Transverse colon (tissue), 4 donors: ENCODE results near the gene AP1S1. TPM values are rescaled to one million over a fixed set of nuclear protein-coding genes. Genes with fewer than 3 reads are reported as not detected.

Experiments
- DNase-seq: peaks from one replicate; pipeline ENCODE4 v3.0.0-alpha.2; 2019
- H3K27ac ChIP-seq, 4 donors: fragments of 200-600 bp; sonication (generic); 2 replicates each; pipeline ENCODE4 v1.5.1; 2016 to 2018; ENCODE audit warnings: inconsistent platforms in 4 of 4
- H3K27me3 ChIP-seq: fragments of 200-600 bp; sonication (generic); 2 replicates; pipeline ENCODE4 v1.5.1; 2017; ENCODE audit warnings: inconsistent platforms
- H3K36me3 ChIP-seq, 4 donors: fragments of 200-600 bp; sonication (generic); 2 replicates each; pipeline ENCODE4 v1.5.1; 2017 to 2019; ENCODE audit warnings: inconsistent platforms in 4 of 4
- H3K4me1 ChIP-seq, 4 donors: fragments of 200-600 bp; sonication (generic); 2 replicates each; pipeline ENCODE4 v1.5.1; 2017 to 2020; ENCODE audit warnings: inconsistent platforms in 4 of 4
- H3K4me3 ChIP-seq, 4 donors: fragments of 200-600 bp; sonication (generic); 1 replicate in 1 of 4; 2 replicates in 3 of 4; pipeline versions ENCODE4 v1.5.1 to v1.6.1; 2017 to 2019; ENCODE audit warnings: inconsistent platforms in 4 of 4
- H3K9me3 ChIP-seq, 2 donors: fragments of 200-600 bp; sonication (generic); 2 replicates each; pipeline ENCODE4 v1.5.1; 2017 to 2019; ENCODE audit warnings: inconsistent platforms in 2 of 2
- EP300 ChIP-seq: sonication (generic); formaldehyde crosslinking; IDR thresholded peaks from one replicate; pipeline ENCODE4 v1.6.1; 2017; ENCODE audit warnings: antibody characterized with exemption, low read depth
- POLR2A ChIP-seq: fragments of 450-650 bp; IDR thresholded peaks from one replicate; pipeline ENCODE4 v1.6.1; 2016; ENCODE audit warnings: antibody characterized with exemption, mild to moderate bottlenecking, moderate library complexity
- POLR2AphosphoS5 ChIP-seq, 3 donors: sonication (generic); formaldehyde crosslinking; IDR thresholded peaks; one replicate each; pipeline ENCODE4 v1.6.1; 2016; ENCODE audit warnings: antibody characterized with exemption in 3 of 3
- WGBS, 2 donors: methylation state at CpG; one replicate each; pipeline ENCODE4 v1.1.5; 2018; ENCODE audit warnings: low coverage in 1 of 2; 5-methylcytosine and 5-hydroxymethylcytosine counted together
- in situ Hi-C, 4 donors: fragments of 200-750 bp; cut with MboI; loops; one replicate each; pipeline versions ENCODE4 v1.15.0 to v1.15.1; 2017; ENCODE audit warnings: low sequenced_read_pairs in 3 of 4, low pct_ligation_motif_present in 1 of 4, low pct_unique_long_range_greater_than_20kb in 1 of 4
- intact Hi-C: fragments of 100-400 bp; cut with DNase I; formaldehyde crosslinking; loops from one replicate; pipeline ENCODE4 v1.15.1; 2023; ENCODE audit warnings: low total_unique reads
- total RNA-seq, 4 donors: library from RNA; depleted of rRNA; stranded (reverse); fragments of >200 nt; gene quantifications; one replicate each; pipeline ENCODE4 v1.1.0, GENCODE V29; 2016
- TF ChIP-seq, protein P1 (sequence below), 5 experiments: fragments of 200-600 bp in 3 of 5; fragments of 450-650 bp in 2 of 5; sonication (generic) in 3 of 5; IDR thresholded peaks; 1 replicate in 2 of 5; 2 replicates in 3 of 5; pipeline ENCODE4 v1.5.1; 2016 to 2017; ENCODE audit warnings: antibody characterized with exemption in 5 of 5, inconsistent platforms in 3 of 5, mild to moderate bottlenecking in 2 of 5, moderate library complexity in 1 of 5

Gene AP1S1
- total RNA-seq, 4 donors from 2014 or later, result 18.3 to 87.3 (median 54.0) TPM

DNA sequence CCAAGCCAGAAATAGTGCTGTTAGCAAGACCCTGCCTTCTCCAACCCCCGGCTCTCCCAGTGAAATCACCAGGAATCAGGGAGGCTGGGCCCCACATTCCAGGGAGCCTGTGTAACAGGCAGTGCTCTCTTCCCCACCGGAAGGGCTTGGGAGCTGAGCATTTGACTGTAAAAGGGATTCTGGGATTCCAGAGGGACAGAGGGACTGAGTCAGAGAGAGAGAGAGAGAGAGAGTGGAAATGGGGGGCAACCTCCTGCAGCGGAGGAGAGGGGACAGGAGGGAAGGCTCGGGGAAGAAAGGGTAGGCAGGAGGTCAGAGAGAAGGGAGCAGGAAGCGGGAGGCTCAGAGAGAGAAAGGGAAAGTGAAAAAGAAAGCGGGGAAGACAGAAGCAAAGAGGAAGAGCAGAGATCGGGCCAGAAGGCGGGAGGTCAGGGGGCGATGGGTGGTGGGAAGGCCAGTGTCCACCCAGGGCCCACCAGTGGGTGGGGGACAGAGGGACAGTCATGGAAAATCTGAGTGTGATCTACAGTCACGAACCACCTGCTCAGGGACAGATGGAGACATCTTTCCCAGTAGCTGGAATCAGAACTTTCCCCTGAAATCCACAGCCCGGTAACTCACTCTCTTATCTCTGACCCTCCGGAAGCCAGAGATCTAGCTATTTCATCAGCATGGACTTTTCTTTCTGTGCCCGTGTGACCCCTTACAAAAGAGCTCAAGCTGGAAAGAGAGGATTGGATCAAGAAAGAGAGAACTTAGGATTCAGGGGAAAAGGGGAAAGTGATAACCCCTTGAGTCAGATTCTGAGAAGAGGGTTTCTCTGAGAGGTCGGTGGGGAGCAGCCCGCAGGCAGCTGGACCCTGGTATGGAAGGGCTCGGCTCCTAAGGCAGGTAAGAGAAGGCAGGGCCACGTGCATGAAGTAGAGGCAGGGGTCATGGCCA lies 32.0 kb upstream of the AP1S1 start:
- intact Hi-C loops, result no loop called here

DNA sequence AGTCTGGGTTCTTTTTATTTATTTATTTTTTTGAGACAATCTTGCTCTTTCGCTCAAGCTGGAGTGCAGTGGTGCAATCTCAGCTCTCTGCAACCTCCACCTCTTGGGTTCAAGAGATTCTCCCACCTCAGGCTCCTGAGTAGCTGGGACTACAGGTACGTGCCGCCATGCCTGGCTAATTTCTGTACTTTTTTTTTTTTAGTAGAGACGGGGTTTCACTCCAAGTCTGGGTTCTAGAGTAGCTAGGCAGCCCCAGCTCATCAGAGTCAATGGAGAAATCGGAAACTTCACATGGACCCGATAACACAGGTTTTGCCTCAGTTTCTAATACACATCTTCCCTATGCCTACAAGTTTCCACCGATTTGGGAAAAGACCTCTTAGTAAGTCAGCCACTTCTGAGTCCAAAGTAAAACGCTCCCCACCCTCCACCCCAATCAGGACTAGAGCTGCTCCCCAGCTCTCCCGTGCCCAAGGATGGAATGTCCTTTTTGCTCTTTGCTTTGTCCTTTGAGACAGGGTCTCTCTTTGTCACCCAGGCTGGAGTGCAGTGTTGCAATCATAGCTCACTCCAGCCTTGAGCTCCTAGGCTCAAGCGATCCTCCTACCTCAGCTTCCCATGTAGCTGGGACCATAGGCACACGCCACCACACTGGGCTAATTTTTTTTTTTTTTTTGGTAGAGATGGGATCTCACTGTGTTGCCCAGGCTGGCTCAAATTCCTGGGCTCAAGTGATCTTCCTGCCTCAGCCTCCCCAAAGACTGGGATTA lies 31.2 kb upstream of the AP1S1 start:
- Histone ChIP-seq H3K27me3 (peaks cover 6% of the 10 kb centered on the region), H3K4me1 (peaks cover 16 to 49% (median 23%) of the 10 kb centered on the region in 4 donors), H3K36me3 (no peaks in the 10 kb centered on the region), H3K4me3 (no peak overlapping the region), H3K9me3 (no peaks in the 10 kb centered on the region), H3K27ac (peak overlapping the region; percentile 76 to 88 (median 86))
- intact Hi-C loops, result no loop called here
- in situ Hi-C loops, result no loop called here
- TF ChIP-seq POLR2A (no peak), EP300 (no peak), POLR2AphosphoS5 (IDR thresholded peaks at IDR 0.05) (no peak)
- TF ChIP-seq, protein P1, sequence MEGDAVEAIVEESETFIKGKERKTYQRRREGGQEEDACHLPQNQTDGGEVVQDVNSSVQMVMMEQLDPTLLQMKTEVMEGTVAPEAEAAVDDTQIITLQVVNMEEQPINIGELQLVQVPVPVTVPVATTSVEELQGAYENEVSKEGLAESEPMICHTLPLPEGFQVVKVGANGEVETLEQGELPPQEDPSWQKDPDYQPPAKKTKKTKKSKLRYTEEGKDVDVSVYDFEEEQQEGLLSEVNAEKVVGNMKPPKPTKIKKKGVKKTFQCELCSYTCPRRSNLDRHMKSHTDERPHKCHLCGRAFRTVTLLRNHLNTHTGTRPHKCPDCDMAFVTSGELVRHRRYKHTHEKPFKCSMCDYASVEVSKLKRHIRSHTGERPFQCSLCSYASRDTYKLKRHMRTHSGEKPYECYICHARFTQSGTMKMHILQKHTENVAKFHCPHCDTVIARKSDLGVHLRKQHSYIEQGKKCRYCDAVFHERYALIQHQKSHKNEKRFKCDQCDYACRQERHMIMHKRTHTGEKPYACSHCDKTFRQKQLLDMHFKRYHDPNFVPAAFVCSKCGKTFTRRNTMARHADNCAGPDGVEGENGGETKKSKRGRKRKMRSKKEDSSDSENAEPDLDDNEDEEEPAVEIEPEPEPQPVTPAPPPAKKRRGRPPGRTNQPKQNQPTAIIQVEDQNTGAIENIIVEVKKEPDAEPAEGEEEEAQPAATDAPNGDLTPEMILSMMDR (IDR thresholded peaks at IDR 0.05), result no peak
- WGBS, 2 donors, result 85 to 92% methylated on average over 9 to 11 of the region's 11 CpGs
- no peak for DNase-seq

More for the DNA sequence above, 32.0 kb upstream of the AP1S1 start:
- Histone ChIP-seq H3K27ac (peak overlapping the region; percentile 76 to 88 (median 86)), H3K36me3 (no peaks in the 10 kb centered on the region), H3K4me1 (peaks cover 14 to 46% (median 23%) of the 10 kb centered on the region in 4 donors), H3K4me3 (peak overlapping the region; percentile 13 to 50 (median 24)), H3K9me3 (no peaks in the 10 kb centered on the region), H3K27me3 (peaks cover 2% of the 10 kb centered on the region)
- TF ChIP-seq EP300, result no peak
- peak; percentile 27 to 54 (median 29) for TF ChIP-seq POLR2AphosphoS5 (IDR thresholded peaks at IDR 0.05)
- TF ChIP-seq POLR2A, result peak; percentile 35
- TF ChIP-seq, protein P1 (IDR thresholded peaks at IDR 0.05), result no peak
- WGBS, 2 donors, result 10 to 27% methylated on average over 4 to 17 of the region's 17 CpGs
- in situ Hi-C loops, result no loop called here
- DNase-seq, result peak; percentile 65

DNA sequence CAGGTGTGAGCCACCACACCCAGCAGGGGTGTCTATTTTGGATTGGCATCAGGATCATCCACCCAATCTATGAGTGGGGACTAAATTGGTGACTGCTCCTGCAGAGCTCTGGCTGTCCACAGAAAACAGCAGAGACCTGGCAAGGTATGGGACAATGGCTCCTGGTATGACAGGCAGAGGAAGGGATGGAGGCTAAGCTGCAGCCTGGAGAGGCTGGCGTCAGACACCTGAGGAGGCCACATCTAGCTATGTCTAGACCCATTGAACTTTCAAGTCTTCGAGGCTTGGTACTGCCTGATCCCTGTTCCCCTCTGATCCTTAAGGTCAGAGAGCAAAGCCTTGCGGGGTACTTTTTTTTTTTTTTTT lies 30.6 kb upstream of the AP1S1 start:
- in situ Hi-C loops, result no loop called here
- peaks cover 16 to 49% (median 23%) of the 10 kb centered on the region in 4 donors for H3K4me1 ChIP-seq
- intact Hi-C loops, result no loop called here
- peak overlapping the region in 2 of 4 donors; percentile 59 to 85 for H3K27ac ChIP-seq
- 62 to 90% methylated on average over 2 to 3 of the region's 3 CpGs for WGBS, 2 donors
- no peaks in the 10 kb centered on the region for H3K36me3 ChIP-seq
- no peaks in the 10 kb centered on the region for H3K9me3 ChIP-seq
- no peak for DNase-seq
- no peak overlapping the region for H3K4me3 ChIP-seq
- peaks cover 6% of the 10 kb centered on the region for H3K27me3 ChIP-seq
- TF ChIP-seq POLR2A (no peak), POLR2AphosphoS5 (IDR thresholded peaks at IDR 0.05) (no peak), EP300 (no peak)
- TF ChIP-seq, protein P1 (IDR thresholded peaks at IDR 0.05), result no peak
